Neural cell (in vitro differentiated cells): ENCODE results near the gene COX4I1. TPM values are rescaled to one million over a fixed set of nuclear protein-coding genes. Genes with fewer than 3 reads are reported as not detected.

Source experiments
- H2AFZ ChIP-seq: fragments of 200-600, 300-800 bp; sonication (generic), shearing (Covaris generic); 2 replicates; pipeline ENCODE4 v1.6.0; 2014; ENCODE audit warnings: low read depth, mild to moderate bottlenecking, antibody characterized with exemption, low read length, moderate library complexity
- H3F3A ChIP-seq: fragments of 200-600 bp; shearing (Covaris generic); 2 replicates; pipeline ENCODE4 v1.6.1; 2016; ENCODE audit warnings: mild to moderate bottlenecking, moderate library complexity, mixed read lengths, antibody characterized with exemption, low read length; ENCODE audit not compliant: insufficient read depth, poor library complexity, severe bottlenecking
- H3K27ac ChIP-seq: fragments of 200-600, 300-800 bp; sonication (generic), shearing (Covaris generic); 2 replicates; pipeline ENCODE4 v1.5.1; 2014; ENCODE audit warnings: mild to moderate bottlenecking, low read length, moderate library complexity
- H3K27me3 ChIP-seq: fragments of 300-800, 200-600 bp; sonication (generic), shearing (Covaris generic); 2 replicates; pipeline ENCODE4 v1.6.0; 2014; ENCODE audit warnings: mild to moderate bottlenecking, low read depth, low read length, moderate library complexity; ENCODE audit not compliant: insufficient read depth
- H3K36me3 ChIP-seq: fragments of 300-800, 200-600 bp; sonication (generic), shearing (Covaris generic); 2 replicates; pipeline ENCODE4 v1.5.1; 2014; ENCODE audit warnings: mild to moderate bottlenecking, antibody characterized with exemption, low read length, moderate library complexity; ENCODE audit not compliant: insufficient read depth
- H3K4me2 ChIP-seq: fragments of 300-800, 200-600 bp; sonication (generic), shearing (Covaris generic); 2 replicates; pipeline ENCODE4 v1.6.0; 2014; ENCODE audit warnings: mild to moderate bottlenecking, low read length
- H3K4me3 ChIP-seq: fragments of 300-800, 200-600 bp; sonication (generic), shearing (Covaris generic); 2 replicates; pipeline ENCODE4 v1.5.1; 2014; ENCODE audit warnings: mild to moderate bottlenecking, low read length, moderate library complexity
- H3K79me2 ChIP-seq: fragments of 200-600 bp; shearing (Covaris generic); replicated peaks from 2 replicates; pipeline ENCODE4 v1.6.0; 2014; ENCODE audit warnings: mild to moderate bottlenecking, low read length, moderate library complexity; ENCODE audit not compliant: insufficient read depth
- H3K9ac ChIP-seq: fragments of 300-800, 200-600 bp; sonication (generic), shearing (Covaris generic); 2 replicates; pipeline ENCODE4 v1.6.1; 2016; ENCODE audit warnings: mild to moderate bottlenecking, low read length, mixed read lengths
- H3K9me2 ChIP-seq: fragments of 200-600 bp; shearing (Covaris generic); 2 replicates; pipeline ENCODE4 v1.6.1; 2016; ENCODE audit warnings: mild to moderate bottlenecking, low read length, mixed read lengths; ENCODE audit not compliant: insufficient read depth
- H3K9me3 ChIP-seq: fragments of 200-600, 300-800 bp; sonication (generic), shearing (Covaris generic); 2 replicates; pipeline ENCODE4 v1.6.1; 2016; ENCODE audit warnings: mild to moderate bottlenecking, mixed run types, low read length, moderate library complexity, mixed read lengths
- H4K20me1 ChIP-seq: fragments of 200-600 bp; shearing (Covaris generic); 2 replicates; pipeline ENCODE4 v1.6.1; 2016; ENCODE audit warnings: mild to moderate bottlenecking, mixed run types; ENCODE audit not compliant: insufficient read depth
- EP300 ChIP-seq: fragments of 450-650 bp; conservative IDR thresholded peaks from 2 replicates; pipeline ENCODE4 v1.6.1; 2014; ENCODE audit warnings: antibody characterized with exemption, mild to moderate bottlenecking, moderate library complexity; ENCODE audit not compliant: poor library complexity, severe bottlenecking
- EZH2 ChIP-seq: fragments of 200-600, 300-800 bp; shearing (Covaris generic), sonication (generic); IDR thresholded peaks from 2 replicates; pipeline ENCODE4 v1.6.1; 2014; ENCODE audit warnings: antibody characterized with exemption, low read length, borderline replicate concordance, mild to moderate bottlenecking; ENCODE audit not compliant: insufficient read depth, poor library complexity, severe bottlenecking
- MXI1 ChIP-seq: fragments of 450-650 bp; conservative IDR thresholded peaks from 2 replicates; pipeline ENCODE4 v1.6.1; 2014; ENCODE audit warnings: antibody characterized with exemption, mild to moderate bottlenecking; ENCODE audit not compliant: poor library complexity, severe bottlenecking
- POLR2AphosphoS5 ChIP-seq: IDR thresholded peaks from 2 replicates; pipeline ENCODE4 v1.6.1; 2012
- RAD21 ChIP-seq: fragments of 450-650 bp; conservative IDR thresholded peaks from 2 replicates; pipeline ENCODE4 v1.6.1; 2014; ENCODE audit warnings: antibody characterized with exemption, mild to moderate bottlenecking, moderate library complexity
- SMC3 ChIP-seq: fragments of 450-650 bp; conservative IDR thresholded peaks from 2 replicates; pipeline ENCODE4 v1.6.1; 2014; ENCODE audit warnings: antibody characterized with exemption, mild to moderate bottlenecking, moderate library complexity; ENCODE audit not compliant: poor library complexity
- TAF1 ChIP-seq: IDR thresholded peaks from 2 replicates; pipeline ENCODE4 v1.6.1; 2012; ENCODE audit warnings: low read depth
- polyA plus RNA-seq: library from polyadenylated mRNA; depleted of rRNA; stranded (reverse); fragments of >200 nt; gene quantifications from 2 replicates; pipeline ENCODE4 v1.2.3, GENCODE V29; 2014
- TF ChIP-seq, protein P1 (sequence below): IDR thresholded peaks from 2 replicates; pipeline ENCODE4 v1.6.1; 2012; ENCODE audit warnings: borderline replicate concordance
- TF ChIP-seq, protein P2 (sequence below): fragments of 450-650 bp; IDR thresholded peaks from 2 replicates; pipeline ENCODE4 v1.5.1; 2014; ENCODE audit warnings: antibody characterized with exemption, mild to moderate bottlenecking, moderate library complexity; ENCODE audit not compliant: poor library complexity, severe bottlenecking

COX4I1 gene
- polyA plus RNA-seq, 1 donor from 2014 or later: 709 TPM

GRCh38 chr16:85777583-85778310, 21.7 kb upstream of the COX4I1 start:
- no peak for TF ChIP-seq TAF1
- no peak for TF ChIP-seq EP300
- TF ChIP-seq, protein P1, sequence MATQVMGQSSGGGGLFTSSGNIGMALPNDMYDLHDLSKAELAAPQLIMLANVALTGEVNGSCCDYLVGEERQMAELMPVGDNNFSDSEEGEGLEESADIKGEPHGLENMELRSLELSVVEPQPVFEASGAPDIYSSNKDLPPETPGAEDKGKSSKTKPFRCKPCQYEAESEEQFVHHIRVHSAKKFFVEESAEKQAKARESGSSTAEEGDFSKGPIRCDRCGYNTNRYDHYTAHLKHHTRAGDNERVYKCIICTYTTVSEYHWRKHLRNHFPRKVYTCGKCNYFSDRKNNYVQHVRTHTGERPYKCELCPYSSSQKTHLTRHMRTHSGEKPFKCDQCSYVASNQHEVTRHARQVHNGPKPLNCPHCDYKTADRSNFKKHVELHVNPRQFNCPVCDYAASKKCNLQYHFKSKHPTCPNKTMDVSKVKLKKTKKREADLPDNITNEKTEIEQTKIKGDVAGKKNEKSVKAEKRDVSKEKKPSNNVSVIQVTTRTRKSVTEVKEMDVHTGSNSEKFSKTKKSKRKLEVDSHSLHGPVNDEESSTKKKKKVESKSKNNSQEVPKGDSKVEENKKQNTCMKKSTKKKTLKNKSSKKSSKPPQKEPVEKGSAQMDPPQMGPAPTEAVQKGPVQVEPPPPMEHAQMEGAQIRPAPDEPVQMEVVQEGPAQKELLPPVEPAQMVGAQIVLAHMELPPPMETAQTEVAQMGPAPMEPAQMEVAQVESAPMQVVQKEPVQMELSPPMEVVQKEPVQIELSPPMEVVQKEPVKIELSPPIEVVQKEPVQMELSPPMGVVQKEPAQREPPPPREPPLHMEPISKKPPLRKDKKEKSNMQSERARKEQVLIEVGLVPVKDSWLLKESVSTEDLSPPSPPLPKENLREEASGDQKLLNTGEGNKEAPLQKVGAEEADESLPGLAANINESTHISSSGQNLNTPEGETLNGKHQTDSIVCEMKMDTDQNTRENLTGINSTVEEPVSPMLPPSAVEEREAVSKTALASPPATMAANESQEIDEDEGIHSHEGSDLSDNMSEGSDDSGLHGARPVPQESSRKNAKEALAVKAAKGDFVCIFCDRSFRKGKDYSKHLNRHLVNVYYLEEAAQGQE: no peak
- TF ChIP-seq, protein P2, sequence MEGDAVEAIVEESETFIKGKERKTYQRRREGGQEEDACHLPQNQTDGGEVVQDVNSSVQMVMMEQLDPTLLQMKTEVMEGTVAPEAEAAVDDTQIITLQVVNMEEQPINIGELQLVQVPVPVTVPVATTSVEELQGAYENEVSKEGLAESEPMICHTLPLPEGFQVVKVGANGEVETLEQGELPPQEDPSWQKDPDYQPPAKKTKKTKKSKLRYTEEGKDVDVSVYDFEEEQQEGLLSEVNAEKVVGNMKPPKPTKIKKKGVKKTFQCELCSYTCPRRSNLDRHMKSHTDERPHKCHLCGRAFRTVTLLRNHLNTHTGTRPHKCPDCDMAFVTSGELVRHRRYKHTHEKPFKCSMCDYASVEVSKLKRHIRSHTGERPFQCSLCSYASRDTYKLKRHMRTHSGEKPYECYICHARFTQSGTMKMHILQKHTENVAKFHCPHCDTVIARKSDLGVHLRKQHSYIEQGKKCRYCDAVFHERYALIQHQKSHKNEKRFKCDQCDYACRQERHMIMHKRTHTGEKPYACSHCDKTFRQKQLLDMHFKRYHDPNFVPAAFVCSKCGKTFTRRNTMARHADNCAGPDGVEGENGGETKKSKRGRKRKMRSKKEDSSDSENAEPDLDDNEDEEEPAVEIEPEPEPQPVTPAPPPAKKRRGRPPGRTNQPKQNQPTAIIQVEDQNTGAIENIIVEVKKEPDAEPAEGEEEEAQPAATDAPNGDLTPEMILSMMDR: no peak
- TF ChIP-seq SMC3: no peak
- no peak for TF ChIP-seq EZH2
- TF ChIP-seq POLR2AphosphoS5: no peak
- no peak for TF ChIP-seq RAD21
- TF ChIP-seq MXI1: no peak
- Histone ChIP-seq H3K4me2 (no peak overlapping the region), H3K36me3 (no peaks in the 10 kb centered on the region), H3F3A (no peaks in the 10 kb centered on the region), H2AFZ (no peak overlapping the region), H3K9ac (no peak overlapping the region), H3K9me3 (no peaks in the 10 kb centered on the region), H3K4me3 (no peak overlapping the region), H4K20me1 (no peaks in the 10 kb centered on the region), H3K27ac (no peak overlapping the region), H3K27me3 (no peaks in the 10 kb centered on the region), H3K9me2 (no peaks in the 10 kb centered on the region), H3K79me2 (no peaks in the 10 kb centered on the region)

DNA sequence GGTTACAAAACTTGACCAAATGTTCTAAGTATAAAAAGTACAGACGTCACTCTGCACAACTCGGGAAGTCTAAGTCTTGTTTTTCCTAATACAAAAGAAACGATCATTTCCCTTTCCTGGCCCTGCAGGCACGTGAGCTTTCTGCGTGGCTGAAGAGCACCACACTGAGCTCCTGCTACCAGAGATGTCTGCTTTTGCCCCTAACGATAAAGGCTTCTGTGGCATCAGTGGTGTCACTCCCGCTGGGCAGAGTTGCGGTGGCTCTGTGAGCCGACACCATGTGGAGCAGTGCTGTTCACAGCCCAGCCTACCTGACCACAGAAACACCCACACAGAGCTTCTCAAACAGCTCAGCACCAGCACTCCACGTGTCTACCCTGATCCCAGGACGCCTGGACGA, 20.6 kb upstream of the COX4I1 start:
- Histone ChIP-seq H3K36me3 (no peaks in the 10 kb centered on the region), H3K27me3 (no peaks in the 10 kb centered on the region)

More for the DNA sequence above, 20.6 kb upstream of the COX4I1 start:
- H3K9me3 ChIP-seq: no peaks in the 10 kb centered on the region
- no peak overlapping the region for H3K4me3 ChIP-seq
- H3K79me2 ChIP-seq: no peaks in the 10 kb centered on the region
- TF ChIP-seq SMC3 (no peak), TAF1 (no peak), MXI1 (no peak)
- no peaks in the 10 kb centered on the region for H4K20me1 ChIP-seq
- no peak overlapping the region for H3K4me2 ChIP-seq
- H3K27ac ChIP-seq: no peak overlapping the region
- H3F3A ChIP-seq: no peaks in the 10 kb centered on the region
- H2AFZ ChIP-seq: no peak overlapping the region
- H3K9ac ChIP-seq: no peak overlapping the region
- no peaks in the 10 kb centered on the region for H3K9me2 ChIP-seq
